Skeletal muscle tissue (tissue), 5 donors: ENCODE results near the gene ROR2. TPM values are rescaled to one million over a fixed set of nuclear protein-coding genes. Genes with fewer than 3 reads are reported as not detected.
"Not testable (repeated sequence)": the region's sequence is repeated elsewhere in the genome, so short reads cannot be mapped to it uniquely, and the experiment has no call there.

ENCODE experiments used
- H3K27ac ChIP-seq: one replicate; pipeline ENCODE4 v1.7.0; 2013; ENCODE audit warnings: mild to moderate bottlenecking, low read depth, low read length, inconsistent platforms
- H3K27me3 ChIP-seq, 3 donors: one replicate each; pipeline ENCODE4 v1.7.0; 2013; ENCODE audit warnings: low read length in 3 of 3; ENCODE audit not compliant: control insufficient read depth in 3 of 3, insufficient read depth in 3 of 3
- H3K36me3 ChIP-seq, 3 donors: one replicate each; pipeline ENCODE4 v1.7.0; 2013; ENCODE audit warnings: low read length in 3 of 3; ENCODE audit not compliant: control insufficient read depth in 3 of 3, insufficient read depth in 3 of 3
- H3K4me1 ChIP-seq, 3 donors: one replicate each; pipeline ENCODE4 v1.7.0; 2013; ENCODE audit warnings: low read length in 3 of 3, mild to moderate bottlenecking in 3 of 3; ENCODE audit not compliant: control insufficient read depth in 3 of 3, insufficient read depth in 3 of 3
- H3K4me3 ChIP-seq, 3 donors: one replicate each; pipeline ENCODE4 v1.7.0; 2013; ENCODE audit warnings: low read length in 3 of 3
- H3K9ac ChIP-seq, 3 donors: one replicate each; pipeline ENCODE4 v1.7.0; 2013; ENCODE audit warnings: low read length in 3 of 3, mild to moderate bottlenecking in 3 of 3, moderate library complexity in 2 of 3, low read depth in 1 of 3
- H3K9me3 ChIP-seq, 3 donors: one replicate each; pipeline ENCODE4 v1.7.0; 2013; ENCODE audit warnings: low read length in 3 of 3; ENCODE audit not compliant: control insufficient read depth in 3 of 3
- small RNA-seq: library from RNA; depleted of rRNA; stranded (forward); fragments of <200 nt; gene quantifications from one replicate; pipeline ENCODE3, GENCODE V24; 2014
- total RNA-seq: library from RNA; depleted of rRNA; stranded (reverse); fragments of >200 nt; gene quantifications from one replicate; pipeline ENCODE4 v1.2.3, GENCODE V29; 2014
- donor health status: Osteomylitis.

ROR2 gene
- total RNA-seq, 1 donor from 2014 or later = 4.2 TPM

DNA sequence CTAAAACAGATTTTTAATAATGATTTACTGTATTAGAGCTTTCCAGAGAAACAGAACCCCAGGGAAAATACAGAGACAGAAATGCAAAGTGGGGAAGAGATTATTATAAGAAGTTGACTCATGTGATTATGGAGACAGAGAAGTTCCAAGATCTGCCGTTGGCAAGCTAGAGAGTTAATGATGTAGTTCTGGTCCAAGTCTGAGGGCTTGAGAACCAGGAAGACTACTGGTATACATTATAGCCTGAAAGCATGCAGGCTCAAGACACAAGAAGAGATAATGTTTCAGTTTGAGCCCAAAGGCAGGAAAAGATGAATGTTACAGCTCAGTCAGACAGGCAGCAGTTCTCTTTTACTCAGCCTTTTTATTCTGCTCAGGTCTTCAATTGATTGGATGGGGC is 427.5 kb downstream of the ROR2 start:
- Histone ChIP-seq H3K9ac (no peak overlapping the region), H3K27me3 (no peaks in the 10 kb centered on the region), H3K4me1 (no peaks in the 10 kb centered on the region), H3K9me3 (no peaks in the 10 kb centered on the region), H3K27ac (no peak overlapping the region), H3K36me3 (no peaks in the 10 kb centered on the region), H3K4me3 (no peak overlapping the region)

DNA sequence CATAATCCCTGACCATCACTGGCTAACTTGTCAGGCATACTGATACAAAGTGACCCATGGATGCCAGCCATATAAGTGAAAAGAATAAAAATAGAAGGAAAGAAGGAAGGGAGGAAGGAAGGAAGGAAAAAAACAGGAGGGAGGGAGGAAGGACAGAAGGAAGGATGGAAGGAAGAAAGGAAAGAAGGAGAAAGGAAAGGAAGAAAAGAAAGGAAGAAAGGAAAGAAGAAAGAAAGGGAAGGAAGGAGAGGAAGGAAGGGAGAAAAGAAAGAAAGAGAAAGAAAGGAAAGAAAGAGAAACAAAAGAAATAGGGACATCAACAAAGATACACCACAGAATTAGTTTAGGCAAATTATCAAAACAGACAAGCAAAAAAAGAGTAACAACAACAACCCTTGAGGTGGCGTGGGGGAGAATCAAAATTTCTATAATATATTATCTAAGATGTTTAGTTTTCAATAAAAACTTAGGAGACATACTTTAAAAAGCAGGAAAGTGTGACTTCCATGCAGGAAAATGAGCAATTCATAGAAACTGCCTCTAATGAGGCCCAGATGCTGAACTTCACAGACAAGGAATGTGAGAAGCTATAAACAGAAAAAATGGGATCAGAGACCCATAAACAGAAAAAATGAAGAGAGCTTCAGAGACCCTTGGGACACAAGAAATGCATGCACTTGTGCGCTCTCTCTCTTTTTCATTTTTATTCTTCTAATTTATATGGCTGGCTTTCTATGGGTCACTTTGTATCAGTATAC is 430.3 kb downstream of the ROR2 start:
- H3K27me3 ChIP-seq = no peaks in the 10 kb centered on the region
- H3K4me1 ChIP-seq = no peaks in the 10 kb centered on the region
- H3K36me3 ChIP-seq = no peaks in the 10 kb centered on the region
- no peak overlapping the region for H3K27ac ChIP-seq
- H3K4me3 ChIP-seq = no peak overlapping the region
- H3K9me3 ChIP-seq = no peaks in the 10 kb centered on the region
- no peak overlapping the region for H3K9ac ChIP-seq

DNA sequence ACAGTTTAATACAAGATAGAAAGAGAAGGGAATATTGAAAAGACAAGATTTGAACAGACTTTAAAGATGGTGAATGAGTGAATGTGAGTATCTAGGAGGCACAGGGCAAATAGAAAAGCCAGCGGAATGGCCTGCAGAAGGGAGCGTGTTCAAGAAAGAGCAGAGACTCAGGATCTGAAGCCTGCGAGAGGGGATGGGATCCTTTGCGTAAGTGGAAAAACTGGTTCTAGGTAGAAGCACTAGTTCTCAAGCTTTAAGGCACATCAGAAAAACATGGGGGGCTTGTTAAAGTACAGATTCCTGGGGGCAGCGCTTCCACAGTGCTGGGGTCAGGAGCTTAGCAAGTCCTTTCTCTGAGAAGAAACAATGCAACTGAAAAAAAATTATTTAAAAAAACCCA is 431.6 kb downstream of the ROR2 start:
- Histone ChIP-seq H3K4me1 (no peaks in the 10 kb centered on the region), H3K9ac (no peak overlapping the region), H3K27ac (no peak overlapping the region), H3K36me3 (no peaks in the 10 kb centered on the region), H3K27me3 (no peaks in the 10 kb centered on the region), H3K9me3 (no peaks in the 10 kb centered on the region), H3K4me3 (no peak overlapping the region)

DNA sequence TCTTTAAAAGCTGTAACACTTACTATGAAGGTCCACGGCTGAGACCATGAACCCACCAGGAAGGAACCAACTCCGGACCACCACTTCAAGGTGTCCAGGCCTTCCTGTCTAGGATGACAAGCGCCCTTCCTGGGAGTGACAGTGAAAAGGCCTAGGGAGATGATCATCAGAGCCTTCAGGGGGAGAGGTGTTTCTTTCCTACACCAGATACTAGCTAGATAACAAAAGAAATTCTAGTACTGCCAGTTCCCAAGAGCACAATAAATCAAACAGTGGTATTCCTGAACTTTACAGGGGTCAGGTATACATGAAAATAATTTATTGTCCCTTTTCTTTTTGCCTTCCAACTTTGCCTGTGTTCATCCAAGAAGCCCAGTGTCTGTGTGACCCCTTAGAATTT is 432.2 kb downstream of the ROR2 start:
- H3K9ac ChIP-seq = no peak overlapping the region

DNA sequence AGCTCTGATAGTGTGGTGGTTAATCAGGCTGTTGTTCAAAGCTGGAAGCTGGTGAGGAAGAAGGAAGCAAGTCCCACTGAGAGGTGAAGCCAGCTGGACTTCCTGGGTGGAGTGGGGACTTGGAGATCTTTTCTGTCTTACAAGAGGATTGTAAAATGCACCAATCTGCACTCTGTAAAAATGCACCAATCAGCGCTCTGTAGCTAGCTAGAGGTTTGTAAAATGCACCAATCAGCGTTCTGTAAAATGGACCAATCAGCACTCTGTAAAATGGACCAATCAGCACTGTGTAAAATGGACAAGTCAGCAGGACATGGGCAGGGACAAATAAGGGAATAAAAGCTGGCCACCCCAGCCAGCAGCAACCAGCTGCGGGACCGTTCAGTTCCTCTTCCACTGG is 432.7 kb downstream of the ROR2 start:
- not testable (repeated sequence) for H3K4me3 ChIP-seq, H3K27ac ChIP-seq, H3K4me1 ChIP-seq, H3K27me3 ChIP-seq, H3K36me3 ChIP-seq, H3K9me3 ChIP-seq, H3K9ac ChIP-seq

More for the DNA sequence above, 432.2 kb downstream of the ROR2 start:
- Histone ChIP-seq H3K4me1 (no peaks in the 10 kb centered on the region), H3K27me3 (no peaks in the 10 kb centered on the region), H3K4me3 (no peak overlapping the region), H3K36me3 (no peaks in the 10 kb centered on the region), H3K27ac (no peak overlapping the region), H3K9me3 (no peaks in the 10 kb centered on the region)

GRCh38 chr9:91516777-91517176 is 433.3 kb downstream of the ROR2 start:
- Histone ChIP-seq H3K36me3 (no peaks in the 10 kb centered on the region), H3K4me1 (no peaks in the 10 kb centered on the region), H3K27me3 (no peaks in the 10 kb centered on the region), H3K9me3 (peaks cover 0 to 2% (median 0%) of the 10 kb centered on the region in 3 donors), H3K9ac (no peak overlapping the region), H3K4me3 (no peak overlapping the region), H3K27ac (no peak overlapping the region)

DNA sequence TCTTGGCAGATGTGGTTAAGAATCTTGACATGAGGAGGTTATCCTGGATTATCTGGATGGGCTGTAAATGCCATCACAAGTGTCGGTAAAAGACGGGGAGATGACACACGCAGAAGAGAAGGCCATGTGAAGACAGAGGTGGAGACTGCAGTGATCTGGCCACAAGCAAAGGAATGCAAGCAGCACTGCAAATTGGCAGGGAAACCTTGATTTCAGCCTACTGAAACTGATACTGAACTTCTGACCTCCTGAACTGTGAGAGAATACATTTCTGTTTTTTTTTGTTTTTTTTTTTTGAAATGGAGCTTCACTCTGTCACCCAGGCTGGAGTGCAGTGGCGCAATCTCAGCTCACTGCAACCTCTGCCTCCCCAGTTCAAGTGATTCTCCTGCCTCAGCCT is 433.9 kb downstream of the ROR2 start:
- H3K27me3 ChIP-seq = no peaks in the 10 kb centered on the region
- H3K9me3 ChIP-seq = peaks cover 0 to 2% (median 0%) of the 10 kb centered on the region in 3 donors
- H3K9ac ChIP-seq = no peak overlapping the region
- H3K36me3 ChIP-seq = no peaks in the 10 kb centered on the region
- no peak overlapping the region for H3K4me3 ChIP-seq
- H3K27ac ChIP-seq = no peak overlapping the region
- H3K4me1 ChIP-seq = no peaks in the 10 kb centered on the region

GRCh38 chr9:91515074-91515687 is 434.8 kb downstream of the ROR2 start:
- peaks cover 0 to 2% (median 0%) of the 10 kb centered on the region in 3 donors for H3K9me3 ChIP-seq
- no peaks in the 10 kb centered on the region for H3K36me3 ChIP-seq
- no peak overlapping the region for H3K9ac ChIP-seq
- no peaks in the 10 kb centered on the region for H3K27me3 ChIP-seq
- H3K4me3 ChIP-seq = peak overlapping the region in 2 of 3 donors; percentile 32 to 34
- H3K4me1 ChIP-seq = no peaks in the 10 kb centered on the region
- H3K27ac ChIP-seq = no peak overlapping the region

Small RNAs within 50 kb of the gene (small RNA-seq; reads per million reads assigned to genes)
- not detected for gene MIR3910-1

Other genes with a start within 250 kb of the ROR2 start
- 73.1 TPM for gene SPTLC1, start 165.2 kb upstream of the ROR2 start, total RNA-seq